Muscle layer of colon (tissue), 2 donors: Measurements from ENCODE around the gene CES1.
"Not testable (repeated sequence)": the region's sequence is repeated elsewhere in the genome, so short reads cannot be mapped to it uniquely, and the experiment has no call there.

ENCODE experiments used
- H3K27ac ChIP-seq: one replicate; pipeline ENCODE4 v1.7.0; 2013; ENCODE audit warnings: low read depth, mild to moderate bottlenecking, low read length, moderate library complexity
- H3K27me3 ChIP-seq, 2 donors: one replicate each; pipeline ENCODE4 v1.7.0; 2013; ENCODE audit warnings: low read length in 2 of 2, mild to moderate bottlenecking in 2 of 2; ENCODE audit not compliant: insufficient read depth in 2 of 2, control insufficient read depth in 1 of 2
- H3K36me3 ChIP-seq: one replicate; pipeline ENCODE4 v1.7.0; 2013; ENCODE audit warnings: mild to moderate bottlenecking, low read length; ENCODE audit not compliant: insufficient read depth
- H3K4me1 ChIP-seq: one replicate; pipeline ENCODE4 v1.7.0; 2013; ENCODE audit warnings: mild to moderate bottlenecking, low read length; ENCODE audit not compliant: insufficient read depth
- H3K4me3 ChIP-seq, 2 donors: one replicate each; pipeline ENCODE4 v1.7.0; 2013; ENCODE audit warnings: low read length in 2 of 2, low read depth in 1 of 2, mild to moderate bottlenecking in 1 of 2, moderate library complexity in 1 of 2
- H3K9ac ChIP-seq: one replicate; pipeline ENCODE4 v1.7.0; 2013; ENCODE audit warnings: low read length
- H3K9me3 ChIP-seq: one replicate; pipeline ENCODE4 v1.7.0; 2013; ENCODE audit warnings: mild to moderate bottlenecking, low read length
- donor health status: abdominal sarcoma.
- donor health status: Adenocarcinoma of cecum.

CES1 gene

DNA sequence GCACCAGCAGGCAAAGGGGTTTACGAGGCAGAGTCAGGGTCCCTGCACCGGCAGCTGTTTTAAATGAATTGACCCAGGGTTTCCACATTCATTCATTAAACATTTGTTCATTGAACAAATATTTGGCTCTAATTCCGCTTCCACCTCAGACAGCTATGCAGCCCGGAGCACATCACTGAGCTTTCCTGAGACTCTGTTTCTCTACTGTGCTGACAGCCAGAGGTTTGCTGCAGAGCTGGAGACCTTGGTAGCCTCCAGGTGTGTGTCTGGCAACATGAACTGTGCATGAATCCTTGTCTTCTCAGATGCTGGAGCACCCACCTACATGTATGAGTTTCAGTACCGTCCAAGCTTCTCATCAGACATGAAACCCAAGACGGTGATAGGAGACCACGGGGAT is 42.7 kb downstream of the CES1 start:
- not testable (repeated sequence) for H3K4me3 ChIP-seq, H3K4me1 ChIP-seq, H3K36me3 ChIP-seq, H3K27me3 ChIP-seq, H3K9me3 ChIP-seq, H3K9ac ChIP-seq, H3K27ac ChIP-seq

GRCh38 chr16:55782793-55783091 is 50.2 kb downstream of the CES1 start:
- H3K36me3 ChIP-seq, H3K4me1 ChIP-seq, H3K27me3 ChIP-seq, H3K27ac ChIP-seq, H3K9ac ChIP-seq, H3K4me3 ChIP-seq, H3K9me3 ChIP-seq: not testable (repeated sequence)

DNA sequence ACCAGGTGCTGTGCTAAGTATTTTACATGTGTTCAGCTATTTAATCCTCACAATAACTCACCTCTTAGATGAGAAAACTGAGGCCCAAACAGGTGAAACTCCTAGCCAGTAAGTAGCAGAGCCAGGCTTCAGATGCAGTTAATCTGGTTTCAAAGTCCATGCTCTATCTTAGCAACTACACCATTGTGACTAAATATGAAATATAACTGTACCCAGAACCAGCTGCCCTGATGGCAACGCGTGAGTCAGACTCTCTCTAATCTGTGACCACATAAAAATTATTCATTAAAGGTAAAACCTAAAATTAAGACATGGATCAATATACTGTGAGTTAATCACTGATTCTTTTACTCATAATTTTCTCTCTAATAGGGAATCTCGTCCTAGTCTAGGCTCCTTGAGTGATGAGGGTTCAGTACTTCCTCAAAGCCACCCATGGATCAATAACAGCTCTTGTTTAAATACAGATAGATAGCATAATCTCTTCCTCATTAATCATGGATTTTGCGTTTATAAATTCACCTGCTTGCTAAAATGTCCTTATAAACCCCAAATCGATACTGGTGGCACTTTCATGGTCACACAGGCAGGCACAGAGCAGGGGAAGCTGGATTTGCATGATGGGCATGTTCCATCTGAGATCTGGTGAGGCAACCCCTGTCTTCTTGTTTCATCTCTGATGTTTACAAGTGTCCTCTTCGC is 50.7 kb downstream of the CES1 start:
- H3K27ac ChIP-seq = not testable (repeated sequence)

GRCh38 chr16:55781456-55781855 is 51.4 kb downstream of the CES1 start:
- not testable (repeated sequence) for H3K27ac ChIP-seq, H3K9ac ChIP-seq, H3K9me3 ChIP-seq, H3K4me3 ChIP-seq, H3K36me3 ChIP-seq, H3K27me3 ChIP-seq, H3K4me1 ChIP-seq

More for the DNA sequence above, 50.7 kb downstream of the CES1 start:
- not testable (repeated sequence) for H3K4me1 ChIP-seq, H3K4me3 ChIP-seq, H3K9me3 ChIP-seq, H3K9ac ChIP-seq, H3K36me3 ChIP-seq, H3K27me3 ChIP-seq

DNA sequence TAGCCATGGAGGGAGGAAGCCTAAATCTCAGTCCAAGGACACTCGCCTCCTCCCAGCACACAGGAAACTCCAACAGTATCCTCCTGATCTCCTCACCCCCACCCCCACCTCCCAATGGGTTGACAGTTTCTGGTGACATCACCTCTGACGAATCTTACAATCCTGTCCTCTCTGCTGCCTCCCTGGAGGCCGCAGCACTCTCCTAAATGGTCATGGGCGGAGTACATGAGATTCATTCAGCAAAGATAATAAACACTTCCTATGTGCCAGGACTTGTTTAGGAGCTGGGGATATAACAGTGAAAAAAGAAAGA is 52.8 kb downstream of the CES1 start:
- not testable (repeated sequence) for H3K9ac ChIP-seq, H3K36me3 ChIP-seq, H3K4me1 ChIP-seq, H3K9me3 ChIP-seq, H3K27ac ChIP-seq, H3K27me3 ChIP-seq, H3K4me3 ChIP-seq

GRCh38 chr16:55779402-55780094 is 53.3 kb downstream of the CES1 start:
- no peaks in the 10 kb centered on the region for H3K27me3 ChIP-seq
- no peak overlapping the region for H3K4me3 ChIP-seq
- H3K9me3 ChIP-seq = no peaks in the 10 kb centered on the region
- H3K9ac ChIP-seq = no peak overlapping the region
- no peak overlapping the region for H3K27ac ChIP-seq
- no peaks in the 10 kb centered on the region for H3K4me1 ChIP-seq
- no peaks in the 10 kb centered on the region for H3K36me3 ChIP-seq

DNA sequence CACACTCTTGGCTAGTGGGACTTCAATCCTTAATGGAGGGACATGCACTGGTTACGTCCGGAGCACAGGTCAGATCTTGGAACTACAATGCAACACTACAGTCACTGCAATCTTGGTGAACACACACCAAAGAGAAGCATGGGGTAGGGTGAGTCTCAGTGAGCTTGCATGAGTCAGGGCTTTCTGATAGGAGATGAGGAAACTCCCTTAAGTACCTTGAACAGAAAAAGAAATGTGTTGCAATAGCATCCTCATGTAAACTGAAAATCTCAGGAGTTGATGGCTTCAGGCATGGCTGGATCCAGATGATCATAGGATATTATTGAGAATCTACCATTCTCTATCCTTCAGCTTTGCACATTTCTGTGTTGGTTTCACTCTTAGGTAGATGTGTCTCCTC is 54.1 kb downstream of the CES1 start:
- Histone ChIP-seq H3K4me3 (no peak overlapping the region), H3K9me3 (no peaks in the 10 kb centered on the region), H3K27ac (no peak overlapping the region), H3K36me3 (no peaks in the 10 kb centered on the region), H3K4me1 (no peaks in the 10 kb centered on the region), H3K9ac (no peak overlapping the region), H3K27me3 (no peaks in the 10 kb centered on the region)

DNA sequence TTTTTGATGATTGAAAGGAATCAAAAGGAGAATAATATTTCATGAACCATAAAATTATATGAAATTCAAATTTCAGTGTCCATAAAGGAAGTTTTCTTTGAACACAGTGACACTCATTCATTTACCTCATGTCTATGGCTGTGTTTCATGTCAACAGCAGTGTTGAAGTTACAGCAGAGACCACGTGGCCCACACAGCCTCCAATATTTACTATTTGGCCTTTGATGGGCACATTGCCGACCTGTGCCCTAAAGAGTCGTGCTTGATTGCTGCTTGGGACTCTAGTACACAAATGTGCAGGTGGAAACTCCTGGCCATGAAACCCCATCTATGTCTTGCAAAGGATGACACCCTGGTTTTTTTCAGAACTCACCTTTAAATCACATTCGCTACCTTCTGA is 57.0 kb downstream of the CES1 start:
- no peaks in the 10 kb centered on the region for H3K27me3 ChIP-seq
- H3K36me3 ChIP-seq = no peaks in the 10 kb centered on the region
- no peak overlapping the region for H3K27ac ChIP-seq
- H3K9ac ChIP-seq = no peak overlapping the region
- no peaks in the 10 kb centered on the region for H3K4me1 ChIP-seq
- H3K4me3 ChIP-seq = no peak overlapping the region
- no peaks in the 10 kb centered on the region for H3K9me3 ChIP-seq

DNA sequence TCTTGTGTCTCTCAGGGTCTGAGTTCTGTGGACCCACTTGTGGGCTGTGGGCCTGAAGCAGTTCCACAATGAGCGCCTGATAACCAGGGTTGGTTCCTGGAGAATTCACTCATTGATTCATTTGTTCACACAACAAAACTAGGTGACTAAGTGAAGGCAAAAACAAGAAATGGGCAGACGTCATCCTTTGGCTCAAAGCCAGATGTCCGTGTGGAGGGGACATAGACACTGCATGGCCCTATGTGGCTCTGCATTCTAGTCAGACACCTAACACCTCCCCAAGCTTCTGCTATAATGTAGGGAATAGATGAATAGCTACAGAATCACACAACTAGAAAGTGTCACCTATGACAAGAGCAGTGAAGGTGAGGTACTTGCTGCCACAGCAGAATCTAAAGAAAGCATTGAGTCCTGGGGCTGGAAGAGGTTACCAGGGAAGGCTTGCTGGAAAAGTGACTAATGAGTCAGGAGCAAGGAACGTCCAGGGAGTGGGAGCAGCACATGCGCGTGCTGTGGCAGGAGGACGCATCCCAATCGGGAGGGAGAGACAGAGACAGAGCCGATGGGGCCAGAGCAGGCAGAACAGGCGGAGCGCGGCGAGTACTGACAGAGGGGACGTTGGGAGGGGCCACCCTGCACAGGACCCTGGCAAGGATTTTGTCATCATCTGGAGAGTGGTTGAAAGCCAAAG is 58.9 kb downstream of the CES1 start:
- H3K36me3 ChIP-seq = no peaks in the 10 kb centered on the region
- H3K27ac ChIP-seq = no peak overlapping the region
- no peak overlapping the region for H3K9ac ChIP-seq
- no peaks in the 10 kb centered on the region for H3K27me3 ChIP-seq
- no peaks in the 10 kb centered on the region for H3K9me3 ChIP-seq
- H3K4me1 ChIP-seq = no peaks in the 10 kb centered on the region
- no peak overlapping the region for H3K4me3 ChIP-seq

DNA sequence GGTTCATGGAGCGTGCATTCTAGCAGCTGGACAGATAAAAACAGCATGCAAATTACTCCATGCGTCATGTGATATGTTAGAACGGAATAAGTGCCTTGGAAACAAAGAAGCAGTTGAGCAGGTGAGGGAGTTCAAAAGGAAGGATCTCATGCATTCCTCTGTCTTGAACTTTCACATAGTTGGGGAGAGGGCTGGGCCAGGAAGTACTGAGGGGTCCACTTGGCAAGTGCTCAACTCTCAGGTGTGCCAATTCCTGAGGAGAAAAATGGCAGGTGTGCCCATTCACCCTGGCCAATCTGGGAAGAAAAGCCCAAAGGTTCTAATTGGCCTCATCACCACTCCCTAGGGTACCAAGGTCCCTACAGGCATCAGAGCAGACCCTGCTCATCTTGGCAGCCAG is 67.7 kb downstream of the CES1 start:
- Histone ChIP-seq H3K4me3 (no peak overlapping the region), H3K9ac (no peak overlapping the region), H3K36me3 (no peaks in the 10 kb centered on the region), H3K27me3 (no peaks in the 10 kb centered on the region), H3K27ac (no peak overlapping the region), H3K4me1 (no peaks in the 10 kb centered on the region), H3K9me3 (no peaks in the 10 kb centered on the region)

DNA sequence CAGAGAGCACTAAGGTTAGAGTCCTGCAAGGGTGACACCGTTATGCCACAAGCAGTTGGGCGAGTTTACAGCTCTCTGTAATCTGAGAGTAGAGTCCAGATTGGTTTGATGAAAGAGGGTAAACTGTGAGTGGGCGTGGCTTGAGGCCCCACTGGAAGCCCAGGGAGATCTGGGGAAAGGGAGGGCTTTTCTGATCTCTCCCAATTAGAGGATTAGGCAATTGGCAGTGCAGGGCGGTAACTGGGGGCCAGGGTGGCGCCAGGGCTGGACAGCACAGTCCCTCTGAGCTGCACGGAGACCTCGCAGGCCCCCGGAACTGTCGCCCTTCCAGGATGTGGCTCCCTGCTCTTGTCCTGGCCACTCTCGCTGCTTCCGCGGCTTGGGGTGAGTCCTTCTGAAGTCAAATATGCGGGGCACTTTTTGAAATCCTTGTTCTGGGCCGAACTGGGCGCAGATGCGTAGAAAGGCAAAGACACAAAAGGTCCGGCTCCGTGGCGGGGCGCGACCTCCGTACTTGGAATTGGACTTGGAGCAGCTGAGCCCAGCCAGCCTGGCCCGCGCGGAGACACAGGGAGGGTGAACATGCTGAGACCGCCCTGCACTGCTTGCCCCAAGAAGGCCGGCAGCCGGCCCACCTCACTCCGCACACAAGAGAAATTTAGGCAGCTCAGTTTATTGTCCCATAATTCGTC is 72.4 kb downstream of the CES1 start:
- peak overlapping the region in 1 of 2 donors; percentile 35 for H3K4me3 ChIP-seq
- no peaks in the 10 kb centered on the region for H3K4me1 ChIP-seq
- peak overlapping the region; percentile 25 for H3K27ac ChIP-seq
- no peak overlapping the region for H3K9ac ChIP-seq
- no peaks in the 10 kb centered on the region for H3K9me3 ChIP-seq
- H3K27me3 ChIP-seq = no peaks in the 10 kb centered on the region
- no peaks in the 10 kb centered on the region for H3K36me3 ChIP-seq
